T follicular helper cell (primary cell): ENCODE measurements around the gene ELF4.
A peak's percentile ranks its signal among the peaks of the same experiment; 100 is the strongest.

ENCODE experiments used
- DNase-seq: peaks from one replicate; pipeline ENCODE4 v3.0.0-alpha.2; 2020; ENCODE audit warnings: low read depth

ELF4 gene

GRCh38 chrX:130083656-130084382, 26.5 kb downstream of the ELF4 start:
- DNase-seq: no peak

- DNase-seq: no peak
Measured at GRCh38 chrX:130083107-130083490, 27.2 kb downstream of the ELF4 start.

- DNase-seq: peak; percentile 44
Measured at GRCh38 chrX:130082244-130083106, 27.8 kb downstream of the ELF4 start.

GRCh38 chrX:130081421-130082045, 28.8 kb downstream of the ELF4 start:
- DNase-seq: no peak

- no peak for DNase-seq
Measured at GRCh38 chrX:130080791-130081367, 29.4 kb downstream of the ELF4 start.

- DNase-seq: peak; percentile 33
Measured at GRCh38 chrX:130079824-130080406, 30.4 kb downstream of the ELF4 start.

- no peak for DNase-seq
Measured at GRCh38 chrX:130075777-130076176, 34.5 kb downstream of the ELF4 start.

- DNase-seq: no peak
Measured at GRCh38 chrX:130072345-130072740, 38.0 kb downstream of the ELF4 start.

- DNase-seq: no peak
Measured at GRCh38 chrX:130071611-130072344, 38.5 kb downstream of the ELF4 start.

- no peak for DNase-seq
Measured at GRCh38 chrX:130066975-130067615, 43.2 kb downstream of the ELF4 start.

- peak; percentile 62 for DNase-seq
Measured at GRCh38 chrX:130060122-130061069, 49.9 kb downstream of the ELF4 start.

GRCh38 chrX:130058652-130059051, 51.6 kb downstream of the ELF4 start:
- no peak for DNase-seq

GRCh38 chrX:130057209-130057608, 53.1 kb downstream of the ELF4 start:
- DNase-seq: no peak

GRCh38 chrX:130055899-130056298, 54.4 kb downstream of the ELF4 start:
- DNase-seq: no peak

- no peak for DNase-seq
Measured at GRCh38 chrX:130055103-130055502, 55.2 kb downstream of the ELF4 start.

GRCh38 chrX:130053236-130053635, 57.1 kb downstream of the ELF4 start:
- DNase-seq: no peak

- DNase-seq: no peak
Measured at GRCh38 chrX:130051176-130051845, 59.0 kb downstream of the ELF4 start.

GRCh38 chrX:130049821-130050220, 60.5 kb downstream of the ELF4 start:
- DNase-seq: no peak

- no peak for DNase-seq
Measured at GRCh38 chrX:130048686-130049222, 61.5 kb downstream of the ELF4 start.
